ENCODE results near the gene LTBP2. TPM values are rescaled to one million over a fixed set of nuclear protein-coding genes. Genes with fewer than 3 reads are reported as not detected.

The LTBP2 gene
- total and polyA plus RNA-seq, 2 of the 13 experiments (the other 11 are each of a cell fraction or from before 2014, with no cell fraction given), result 0.20 to 0.41 TPM

DNA sequence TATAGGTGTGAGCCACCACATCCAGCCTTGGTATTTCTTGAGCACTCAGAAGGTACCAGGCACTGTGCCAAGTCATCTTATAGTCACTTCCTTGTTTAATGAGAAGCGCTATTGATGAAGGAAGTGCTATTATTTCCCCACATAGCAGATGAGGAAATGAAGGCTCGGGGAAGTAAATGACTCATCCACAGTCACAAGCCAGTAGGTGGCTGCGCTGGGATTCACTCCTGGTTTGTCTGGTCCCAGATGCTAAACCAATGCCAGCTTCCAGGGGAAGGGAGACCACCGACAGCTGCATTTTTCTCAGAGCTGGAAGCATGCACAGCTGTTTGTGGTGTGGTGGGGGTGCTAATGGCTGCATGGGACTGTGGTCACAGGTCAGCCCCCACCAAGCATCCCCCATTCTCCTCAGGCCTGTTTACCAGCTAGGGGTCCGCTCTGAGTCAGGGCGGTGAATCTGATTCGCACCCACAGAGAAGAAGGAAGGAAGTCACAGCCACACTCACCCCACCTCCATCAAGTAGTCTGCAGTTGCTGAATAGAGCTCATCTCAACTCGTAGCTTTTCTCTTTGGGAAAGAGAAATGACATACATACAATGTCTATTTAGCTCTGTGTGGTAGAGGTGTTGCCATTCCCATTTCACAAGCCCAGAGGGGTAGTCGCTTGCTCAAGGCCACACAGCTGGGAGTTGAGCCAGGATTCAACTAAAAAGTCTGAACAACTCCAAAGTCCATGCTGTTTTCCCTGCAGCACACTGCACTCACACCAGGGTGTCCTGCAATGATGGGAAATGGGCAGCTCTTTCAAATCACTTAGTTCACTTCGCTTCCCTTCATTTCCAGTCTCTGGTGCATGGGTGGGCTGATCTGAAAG lies 6.3 kb upstream of the LTBP2 start (continued):
- TF ChIP-seq ATM (IDR thresholded peaks at IDR 0.05; ENCODE audit: borderline replicate concordance) (no peak), TOPORS (CRISPR knock-in tag; IDR thresholded peaks at IDR 0.05) (0 out of 2 replicates have a peak, but pooled peaks have one; percentile 31), KMT2A (CRISPR knock-in tag; IDR thresholded peaks at IDR 0.05) (no peak), ZNF101 (CRISPR knock-in tag; IDR thresholded peaks at IDR 0.05; ENCODE audit: borderline replicate concordance, low read depth) (no peak), ZNF878 (CRISPR knock-in tag; IDR thresholded peaks at IDR 0.05) (no peak), ZBTB3 (CRISPR knock-in tag; IDR thresholded peaks at IDR 0.05; ENCODE audit: borderline replicate concordance, low read depth) (0 out of 2 replicates have a peak, but pooled peaks have one; percentile 30), GATAD1 (CRISPR knock-in tag; IDR thresholded peaks at IDR 0.05) (no peak), SYNCRIP (IDR thresholded peaks at IDR 0.05; ENCODE audit: insufficient read depth, low read depth, low read length) (no peak), CCAR2 (optimal IDR thresholded peaks at IDR 0.05; ENCODE audit: low read depth, low read length) (no peak), MED13 (CRISPR knock-in tag; IDR thresholded peaks at IDR 0.05) (no peak), ZNF282 (IDR thresholded peaks at IDR 0.05; ENCODE audit: partially characterized antibody) (no peak), MAFG (CRISPR knock-in tag; IDR thresholded peaks at IDR 0.05) (no peak), RAD21 (CRISPR knock-in tag; IDR thresholded peaks at IDR 0.05) (peak; percentile 30; the same call in 1 of the 2 replicates), TAF15 (IDR thresholded peaks at IDR 0.05; ENCODE audit: low read depth, low read length, poor library complexity, severe bottlenecking) (no peak), ZNF749 (CRISPR knock-in tag; IDR thresholded peaks at IDR 0.05; ENCODE audit: borderline replicate concordance) (no peak), SRSF1 (optimal IDR thresholded peaks at IDR 0.05; ENCODE audit: low read depth, low read length) (no peak), ISL2 (CRISPR knock-in tag; IDR thresholded peaks at IDR 0.05) (no peak), DR1 (CRISPR knock-in tag; IDR thresholded peaks at IDR 0.05) (no peak), ZKSCAN8 (CRISPR knock-in tag; IDR thresholded peaks at IDR 0.05; ENCODE audit: borderline replicate concordance) (no peak), ARHGAP35 (CRISPR knock-in tag; IDR thresholded peaks at IDR 0.05; ENCODE audit: borderline replicate concordance) (no peak)
- TF ChIP-seq, protein P1, sequence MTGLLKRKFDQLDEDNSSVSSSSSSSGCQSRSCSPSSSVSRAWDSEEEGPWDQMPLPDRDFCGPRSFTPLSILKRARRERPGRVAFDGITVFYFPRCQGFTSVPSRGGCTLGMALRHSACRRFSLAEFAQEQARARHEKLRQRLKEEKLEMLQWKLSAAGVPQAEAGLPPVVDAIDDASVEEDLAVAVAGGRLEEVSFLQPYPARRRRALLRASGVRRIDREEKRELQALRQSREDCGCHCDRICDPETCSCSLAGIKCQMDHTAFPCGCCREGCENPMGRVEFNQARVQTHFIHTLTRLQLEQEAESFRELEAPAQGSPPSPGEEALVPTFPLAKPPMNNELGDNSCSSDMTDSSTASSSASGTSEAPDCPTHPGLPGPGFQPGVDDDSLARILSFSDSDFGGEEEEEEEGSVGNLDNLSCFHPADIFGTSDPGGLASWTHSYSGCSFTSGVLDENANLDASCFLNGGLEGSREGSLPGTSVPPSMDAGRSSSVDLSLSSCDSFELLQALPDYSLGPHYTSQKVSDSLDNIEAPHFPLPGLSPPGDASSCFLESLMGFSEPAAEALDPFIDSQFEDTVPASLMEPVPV (CRISPR knock-in tag; IDR thresholded peaks at IDR 0.05), result no peak
- TF ChIP-seq, protein P2, sequence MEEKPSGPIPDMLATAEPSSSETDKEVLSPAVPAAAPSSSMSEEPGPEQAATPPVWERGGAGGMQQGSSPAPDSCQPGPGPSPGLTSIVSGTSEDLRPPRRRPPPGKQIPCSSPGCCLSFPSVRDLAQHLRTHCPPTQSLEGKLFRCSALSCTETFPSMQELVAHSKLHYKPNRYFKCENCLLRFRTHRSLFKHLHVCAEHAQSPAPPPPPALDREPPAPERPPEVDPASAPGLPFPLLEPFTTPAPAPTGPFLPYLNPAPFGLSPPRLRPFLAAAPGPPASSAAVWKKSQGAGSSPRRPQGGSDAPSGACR (CRISPR knock-in tag; IDR thresholded peaks at IDR 0.05), result no peak
- TF ChIP-seq, protein P3, sequence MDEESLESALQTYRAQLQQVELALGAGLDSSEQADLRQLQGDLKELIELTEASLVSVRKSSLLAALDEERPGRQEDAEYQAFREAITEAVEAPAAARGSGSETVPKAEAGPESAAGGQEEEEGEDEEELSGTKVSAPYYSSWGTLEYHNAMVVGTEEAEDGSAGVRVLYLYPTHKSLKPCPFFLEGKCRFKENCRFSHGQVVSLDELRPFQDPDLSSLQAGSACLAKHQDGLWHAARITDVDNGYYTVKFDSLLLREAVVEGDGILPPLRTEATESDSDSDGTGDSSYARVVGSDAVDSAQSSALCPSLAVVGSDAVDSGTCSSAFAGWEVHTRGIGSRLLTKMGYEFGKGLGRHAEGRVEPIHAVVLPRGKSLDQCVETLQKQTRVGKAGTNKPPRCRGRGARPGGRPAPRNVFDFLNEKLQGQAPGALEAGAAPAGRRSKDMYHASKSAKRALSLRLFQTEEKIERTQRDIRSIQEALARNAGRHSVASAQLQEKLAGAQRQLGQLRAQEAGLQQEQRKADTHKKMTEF (CRISPR knock-in tag; IDR thresholded peaks at IDR 0.05), result 0 out of 2 replicates have a peak, but pooled peaks have one; percentile 15
- TF ChIP-seq, protein P4, sequence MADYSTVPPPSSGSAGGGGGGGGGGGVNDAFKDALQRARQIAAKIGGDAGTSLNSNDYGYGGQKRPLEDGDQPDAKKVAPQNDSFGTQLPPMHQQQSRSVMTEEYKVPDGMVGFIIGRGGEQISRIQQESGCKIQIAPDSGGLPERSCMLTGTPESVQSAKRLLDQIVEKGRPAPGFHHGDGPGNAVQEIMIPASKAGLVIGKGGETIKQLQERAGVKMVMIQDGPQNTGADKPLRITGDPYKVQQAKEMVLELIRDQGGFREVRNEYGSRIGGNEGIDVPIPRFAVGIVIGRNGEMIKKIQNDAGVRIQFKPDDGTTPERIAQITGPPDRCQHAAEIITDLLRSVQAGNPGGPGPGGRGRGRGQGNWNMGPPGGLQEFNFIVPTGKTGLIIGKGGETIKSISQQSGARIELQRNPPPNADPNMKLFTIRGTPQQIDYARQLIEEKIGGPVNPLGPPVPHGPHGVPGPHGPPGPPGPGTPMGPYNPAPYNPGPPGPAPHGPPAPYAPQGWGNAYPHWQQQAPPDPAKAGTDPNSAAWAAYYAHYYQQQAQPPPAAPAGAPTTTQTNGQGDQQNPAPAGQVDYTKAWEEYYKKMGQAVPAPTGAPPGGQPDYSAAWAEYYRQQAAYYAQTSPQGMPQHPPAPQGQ (CRISPR knock-in tag; IDR thresholded peaks at IDR 0.05; ENCODE audit: borderline replicate concordance), result no peak

Data from HepG2 (cell line).